Right lobe of liver (tissue), 4 donors: ENCODE data around the gene FOLR3.
"Not testable (repeated sequence)": the region's sequence is repeated elsewhere in the genome, so short reads cannot be mapped to it uniquely, and the experiment has no call there.

Source experiments
- POLR2A ChIP-seq: fragments of 450-650 bp; IDR thresholded peaks from one replicate; pipeline ENCODE4 v1.6.1; 2017; ENCODE audit warnings: antibody characterized with exemption, mild to moderate bottlenecking
- TF ChIP-seq, protein P1 (sequence below), 4 donors: fragments of 200-600 bp in 3 of 4; fragments of 450-650 bp in 1 of 4; IDR thresholded peaks; one replicate each; pipeline versions ENCODE4 v1.5.1 to v1.8.0; 2016 to 2022; ENCODE audit warnings: antibody characterized with exemption in 4 of 4, mild to moderate bottlenecking in 2 of 4
- donor health status: DM: no; HTN: no; CAD: no.
- donor health status: DM: no; HTN: no; CAD: no.
- donor health status: DM: no; HTN: yes; CAD: no.

DNA sequence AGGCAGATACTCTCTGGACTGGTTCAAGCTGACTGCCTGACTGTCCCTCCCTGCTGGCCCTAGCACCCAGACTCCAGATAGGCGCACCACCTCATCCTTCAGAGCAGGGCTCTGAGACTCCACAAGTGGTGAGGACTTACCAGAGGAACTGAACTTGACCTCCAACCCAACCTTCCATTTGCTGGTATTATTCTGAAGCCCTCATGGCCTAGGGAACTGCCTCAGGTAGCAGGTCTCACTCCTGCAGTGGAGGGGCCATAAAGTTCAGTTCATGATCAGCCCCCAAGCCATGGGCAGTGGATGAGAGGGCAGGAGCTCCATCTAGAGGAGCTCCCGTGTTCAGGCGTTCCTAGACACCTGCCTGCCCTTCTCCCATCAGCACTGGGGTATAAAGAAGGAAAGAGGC, 46.0 kb downstream of the FOLR3 start:
- TF ChIP-seq, protein P1, sequence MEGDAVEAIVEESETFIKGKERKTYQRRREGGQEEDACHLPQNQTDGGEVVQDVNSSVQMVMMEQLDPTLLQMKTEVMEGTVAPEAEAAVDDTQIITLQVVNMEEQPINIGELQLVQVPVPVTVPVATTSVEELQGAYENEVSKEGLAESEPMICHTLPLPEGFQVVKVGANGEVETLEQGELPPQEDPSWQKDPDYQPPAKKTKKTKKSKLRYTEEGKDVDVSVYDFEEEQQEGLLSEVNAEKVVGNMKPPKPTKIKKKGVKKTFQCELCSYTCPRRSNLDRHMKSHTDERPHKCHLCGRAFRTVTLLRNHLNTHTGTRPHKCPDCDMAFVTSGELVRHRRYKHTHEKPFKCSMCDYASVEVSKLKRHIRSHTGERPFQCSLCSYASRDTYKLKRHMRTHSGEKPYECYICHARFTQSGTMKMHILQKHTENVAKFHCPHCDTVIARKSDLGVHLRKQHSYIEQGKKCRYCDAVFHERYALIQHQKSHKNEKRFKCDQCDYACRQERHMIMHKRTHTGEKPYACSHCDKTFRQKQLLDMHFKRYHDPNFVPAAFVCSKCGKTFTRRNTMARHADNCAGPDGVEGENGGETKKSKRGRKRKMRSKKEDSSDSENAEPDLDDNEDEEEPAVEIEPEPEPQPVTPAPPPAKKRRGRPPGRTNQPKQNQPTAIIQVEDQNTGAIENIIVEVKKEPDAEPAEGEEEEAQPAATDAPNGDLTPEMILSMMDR (IDR thresholded peaks at IDR 0.05) = not testable (repeated sequence)
- not testable (repeated sequence) for TF ChIP-seq POLR2A
